ENCODE measurements around the gene CFAP298. TPM values are rescaled to one million over a fixed set of nuclear protein-coding genes. Genes with fewer than 3 reads are reported as not detected.
"Not testable (repeated sequence)": the region's sequence is repeated elsewhere in the genome, so short reads cannot be mapped to it uniquely, and the experiment has no call there.

Gene CFAP298
- polyA plus RNA-seq, 1 donor from 2014 or later: 105 TPM

DNA sequence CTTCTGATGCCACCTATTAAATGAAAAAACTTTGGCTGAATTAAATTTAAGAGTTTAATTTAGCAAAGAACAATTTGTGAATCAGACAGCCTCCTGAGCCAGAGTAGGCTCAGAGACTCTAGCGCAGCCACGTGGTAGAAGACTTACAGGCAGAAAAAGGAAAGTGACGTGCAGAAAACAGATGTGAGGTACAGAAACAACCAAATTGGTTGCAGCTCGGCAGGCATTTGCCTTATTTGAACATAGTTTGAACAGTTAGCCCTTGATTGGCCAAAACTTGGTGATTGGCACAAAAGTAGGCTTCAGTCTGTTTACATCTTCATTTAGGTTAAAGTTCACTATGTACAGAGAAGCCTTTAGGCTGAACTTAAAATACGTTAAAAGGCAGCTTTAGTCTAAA, 49.8 kb downstream of the CFAP298 start:
- Histone ChIP-seq H3K27me3 (ENCODE audit: insufficient read depth, low read depth, low read length) (no peaks in the 10 kb centered on the region), H2AFZ (ENCODE audit: low read depth, low read length) (no peak overlapping the region), H3K4me2 (ENCODE audit: low read length) (no peak overlapping the region), H3K79me2 (replicated peaks; ENCODE audit: insufficient read depth, low read length) (no peaks in the 10 kb centered on the region), H3K4me3 (ENCODE audit: low read length) (no peak overlapping the region), H3K27ac (ENCODE audit: low read length) (no peak overlapping the region), H3K9ac (ENCODE audit: low read length) (no peak overlapping the region), H3K36me3 (ENCODE audit: insufficient read depth, low read length) (no peaks in the 10 kb centered on the region), H3F3A (ENCODE audit: insufficient read depth, low read length, poor library complexity, severe bottlenecking) (no peaks in the 10 kb centered on the region), H3K9me3 (ENCODE audit: low read length) (no peaks in the 10 kb centered on the region), H4K20me1 (ENCODE audit: insufficient read depth) (no peaks in the 10 kb centered on the region), H3K9me2 (ENCODE audit: insufficient read depth, low read length) (no peaks in the 10 kb centered on the region)
- TF ChIP-seq POLR2AphosphoS5 (IDR thresholded peaks at IDR 0.05) (no peak), TAF1 (IDR thresholded peaks at IDR 0.05; ENCODE audit: low read depth) (no peak), RAD21 (conservative IDR thresholded peaks at IDR 0.05) (no peak), EP300 (conservative IDR thresholded peaks at IDR 0.05; ENCODE audit: poor library complexity, severe bottlenecking) (no peak), MXI1 (conservative IDR thresholded peaks at IDR 0.05; ENCODE audit: poor library complexity, severe bottlenecking) (no peak), EZH2 (IDR thresholded peaks at IDR 0.05; ENCODE audit: borderline replicate concordance, insufficient read depth, low read length, poor library complexity, severe bottlenecking) (no peak), SMC3 (conservative IDR thresholded peaks at IDR 0.05; ENCODE audit: poor library complexity) (no peak)
- TF ChIP-seq, protein P1, sequence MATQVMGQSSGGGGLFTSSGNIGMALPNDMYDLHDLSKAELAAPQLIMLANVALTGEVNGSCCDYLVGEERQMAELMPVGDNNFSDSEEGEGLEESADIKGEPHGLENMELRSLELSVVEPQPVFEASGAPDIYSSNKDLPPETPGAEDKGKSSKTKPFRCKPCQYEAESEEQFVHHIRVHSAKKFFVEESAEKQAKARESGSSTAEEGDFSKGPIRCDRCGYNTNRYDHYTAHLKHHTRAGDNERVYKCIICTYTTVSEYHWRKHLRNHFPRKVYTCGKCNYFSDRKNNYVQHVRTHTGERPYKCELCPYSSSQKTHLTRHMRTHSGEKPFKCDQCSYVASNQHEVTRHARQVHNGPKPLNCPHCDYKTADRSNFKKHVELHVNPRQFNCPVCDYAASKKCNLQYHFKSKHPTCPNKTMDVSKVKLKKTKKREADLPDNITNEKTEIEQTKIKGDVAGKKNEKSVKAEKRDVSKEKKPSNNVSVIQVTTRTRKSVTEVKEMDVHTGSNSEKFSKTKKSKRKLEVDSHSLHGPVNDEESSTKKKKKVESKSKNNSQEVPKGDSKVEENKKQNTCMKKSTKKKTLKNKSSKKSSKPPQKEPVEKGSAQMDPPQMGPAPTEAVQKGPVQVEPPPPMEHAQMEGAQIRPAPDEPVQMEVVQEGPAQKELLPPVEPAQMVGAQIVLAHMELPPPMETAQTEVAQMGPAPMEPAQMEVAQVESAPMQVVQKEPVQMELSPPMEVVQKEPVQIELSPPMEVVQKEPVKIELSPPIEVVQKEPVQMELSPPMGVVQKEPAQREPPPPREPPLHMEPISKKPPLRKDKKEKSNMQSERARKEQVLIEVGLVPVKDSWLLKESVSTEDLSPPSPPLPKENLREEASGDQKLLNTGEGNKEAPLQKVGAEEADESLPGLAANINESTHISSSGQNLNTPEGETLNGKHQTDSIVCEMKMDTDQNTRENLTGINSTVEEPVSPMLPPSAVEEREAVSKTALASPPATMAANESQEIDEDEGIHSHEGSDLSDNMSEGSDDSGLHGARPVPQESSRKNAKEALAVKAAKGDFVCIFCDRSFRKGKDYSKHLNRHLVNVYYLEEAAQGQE (IDR thresholded peaks at IDR 0.05; ENCODE audit: borderline replicate concordance): no peak
- TF ChIP-seq, protein P2, sequence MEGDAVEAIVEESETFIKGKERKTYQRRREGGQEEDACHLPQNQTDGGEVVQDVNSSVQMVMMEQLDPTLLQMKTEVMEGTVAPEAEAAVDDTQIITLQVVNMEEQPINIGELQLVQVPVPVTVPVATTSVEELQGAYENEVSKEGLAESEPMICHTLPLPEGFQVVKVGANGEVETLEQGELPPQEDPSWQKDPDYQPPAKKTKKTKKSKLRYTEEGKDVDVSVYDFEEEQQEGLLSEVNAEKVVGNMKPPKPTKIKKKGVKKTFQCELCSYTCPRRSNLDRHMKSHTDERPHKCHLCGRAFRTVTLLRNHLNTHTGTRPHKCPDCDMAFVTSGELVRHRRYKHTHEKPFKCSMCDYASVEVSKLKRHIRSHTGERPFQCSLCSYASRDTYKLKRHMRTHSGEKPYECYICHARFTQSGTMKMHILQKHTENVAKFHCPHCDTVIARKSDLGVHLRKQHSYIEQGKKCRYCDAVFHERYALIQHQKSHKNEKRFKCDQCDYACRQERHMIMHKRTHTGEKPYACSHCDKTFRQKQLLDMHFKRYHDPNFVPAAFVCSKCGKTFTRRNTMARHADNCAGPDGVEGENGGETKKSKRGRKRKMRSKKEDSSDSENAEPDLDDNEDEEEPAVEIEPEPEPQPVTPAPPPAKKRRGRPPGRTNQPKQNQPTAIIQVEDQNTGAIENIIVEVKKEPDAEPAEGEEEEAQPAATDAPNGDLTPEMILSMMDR (IDR thresholded peaks at IDR 0.05; ENCODE audit: poor library complexity, severe bottlenecking): no peak

DNA sequence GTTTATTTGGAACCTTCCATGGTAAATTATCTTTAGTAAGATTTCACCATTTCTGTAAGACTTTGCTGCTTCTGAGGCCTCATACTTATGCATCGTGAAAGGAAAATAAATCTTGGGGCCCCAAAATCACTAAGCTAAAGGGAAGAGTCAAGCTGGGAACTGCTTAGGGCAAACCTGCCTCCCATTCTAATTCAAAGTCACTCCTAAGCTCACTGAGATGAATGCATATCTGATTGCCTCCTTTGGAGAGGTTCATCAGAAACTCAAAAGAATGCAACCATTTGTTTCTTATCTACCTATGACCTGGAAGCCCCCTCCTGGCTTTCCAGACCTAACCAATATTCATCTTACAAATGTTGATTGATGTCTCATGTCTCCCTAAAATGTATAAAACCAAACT, 50.7 kb downstream of the CFAP298 start:
- not testable (repeated sequence) for H3K79me2 ChIP-seq (replicated peaks; ENCODE audit: insufficient read depth, low read length); H3K36me3 ChIP-seq (ENCODE audit: insufficient read depth, low read length); H2AFZ ChIP-seq (ENCODE audit: low read depth, low read length); H3K9me3 ChIP-seq (ENCODE audit: low read length); H3K27ac ChIP-seq (ENCODE audit: low read length); H3K4me2 ChIP-seq (ENCODE audit: low read length); H3K9ac ChIP-seq (ENCODE audit: low read length); H4K20me1 ChIP-seq (ENCODE audit: insufficient read depth); H3F3A ChIP-seq (ENCODE audit: insufficient read depth, low read length, poor library complexity, severe bottlenecking); H3K9me2 ChIP-seq (ENCODE audit: insufficient read depth, low read length); H3K27me3 ChIP-seq (ENCODE audit: insufficient read depth, low read depth, low read length); H3K4me3 ChIP-seq (ENCODE audit: low read length)

DNA sequence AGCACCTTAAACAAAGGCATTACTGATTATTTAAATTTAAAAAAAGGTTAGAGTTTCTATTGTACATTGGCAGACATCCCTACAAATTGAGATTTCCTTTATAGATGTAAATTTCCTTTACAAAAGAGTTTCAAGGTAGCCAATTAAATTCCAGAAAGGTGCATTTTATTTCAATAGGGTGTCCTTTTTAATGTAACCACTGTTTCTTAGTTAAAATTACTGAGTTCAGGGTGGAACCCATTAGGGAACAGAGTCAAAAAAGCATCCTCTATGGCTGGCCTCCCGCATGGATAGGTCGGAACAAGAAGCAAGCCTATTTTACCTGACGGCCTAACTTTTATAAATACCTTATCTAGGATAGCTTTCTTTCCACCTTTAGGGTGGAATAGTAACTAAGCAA, 51.3 kb downstream of the CFAP298 start:
- Histone ChIP-seq H3K36me3 (ENCODE audit: insufficient read depth, low read length) (no peaks in the 10 kb centered on the region), H3K4me3 (ENCODE audit: low read length) (no peak overlapping the region), H2AFZ (ENCODE audit: low read depth, low read length) (no peak overlapping the region), H3K9me3 (ENCODE audit: low read length) (no peaks in the 10 kb centered on the region), H3K79me2 (replicated peaks; ENCODE audit: insufficient read depth, low read length) (no peaks in the 10 kb centered on the region), H3K27ac (ENCODE audit: low read length) (no peak overlapping the region), H3K4me2 (ENCODE audit: low read length) (no peak overlapping the region), H4K20me1 (ENCODE audit: insufficient read depth) (no peaks in the 10 kb centered on the region), H3K9ac (ENCODE audit: low read length) (no peak overlapping the region), H3K27me3 (ENCODE audit: insufficient read depth, low read depth, low read length) (no peaks in the 10 kb centered on the region), H3F3A (ENCODE audit: insufficient read depth, low read length, poor library complexity, severe bottlenecking) (no peaks in the 10 kb centered on the region), H3K9me2 (ENCODE audit: insufficient read depth, low read length) (no peaks in the 10 kb centered on the region)
- no peak for TF ChIP-seq SMC3 (conservative IDR thresholded peaks at IDR 0.05; ENCODE audit: poor library complexity)
- TF ChIP-seq MXI1 (conservative IDR thresholded peaks at IDR 0.05; ENCODE audit: poor library complexity, severe bottlenecking): no peak
- TF ChIP-seq RAD21 (conservative IDR thresholded peaks at IDR 0.05): no peak
- no peak for TF ChIP-seq TAF1 (IDR thresholded peaks at IDR 0.05; ENCODE audit: low read depth)
- TF ChIP-seq POLR2AphosphoS5 (IDR thresholded peaks at IDR 0.05): no peak
